Measurements from ENCODE around the gene SHISA6. TPM values are rescaled to one million over a fixed set of nuclear protein-coding genes. Genes with fewer than 3 reads are reported as not detected.

The SHISA6 gene
- total RNA-seq, 1 experiment from 2014 or later = 21.1 TPM

- Histone ChIP-seq H3K36me3 (ENCODE audit: control insufficient read depth, insufficient read depth, low read length) (no peaks in the 10 kb centered on the region), H3K4me1 (no peaks in the 10 kb centered on the region), H3K4me3 (ENCODE audit: low read depth, low read length) (no peak overlapping the region), H3K27me3 (replicated peaks; ENCODE audit: control insufficient read depth, insufficient read depth, low read length) (no peaks in the 10 kb centered on the region), H3K9me3 (no peaks in the 10 kb centered on the region)
- POLR2A ChIA-PET = no interaction called here
- H3K36me3 Mint-ChIP-seq (ENCODE audit: insufficient read depth, unreplicated experiment) = no peaks in the 10 kb centered on the region
- no TSS peak for BruUV-seq (replicated peaks)
- CTCF ChIA-PET = no interaction called here
- no peaks in the 10 kb centered on the region for H3K4me1 Mint-ChIP-seq (ENCODE audit: low read depth, unreplicated experiment)
- H3K9me3 Mint-ChIP-seq (ENCODE audit: unreplicated experiment) = no peaks in the 10 kb centered on the region
- intact Hi-C loops (cut with micrococcal nuclease; ENCODE audit: unreplicated experiment) = loop anchor here (10.0 kb wide), 1 partner anchor 64 kb away; no protein-coding TSS in a partner anchor
- no peak overlapping the region for H3K27ac Mint-ChIP-seq (ENCODE audit: unreplicated experiment)
- DNase-seq = no peak
- no peak for TF ChIP-seq CTCF (IDR thresholded peaks at IDR 0.05; ENCODE audit: insufficient read depth in 1 of 2, low read depth in 1 of 2, low read length in 1 of 2, severe bottlenecking in 1 of 2, unreplicated experiment in 1 of 2)
- no peaks in the 10 kb centered on the region for H3K27me3 Mint-ChIP-seq (ENCODE audit: insufficient read depth, unreplicated experiment)
- H3K4me3 Mint-ChIP-seq (ENCODE audit: unreplicated experiment) = no peak overlapping the region
Measured at GRCh38 chr17:11418342-11418741, 177.3 kb downstream of the SHISA6 start.

GRCh38 chr17:11430751-11431150, 189.7 kb downstream of the SHISA6 start:
- DNase-seq = no peak
- no peak overlapping the region for H3K4me3 Mint-ChIP-seq (ENCODE audit: unreplicated experiment)
- no peaks in the 10 kb centered on the region for H3K9me3 Mint-ChIP-seq (ENCODE audit: unreplicated experiment)
- intact Hi-C loops (cut with micrococcal nuclease; ENCODE audit: unreplicated experiment) = no loop called here
- Histone ChIP-seq H3K27me3 (replicated peaks; ENCODE audit: control insufficient read depth, insufficient read depth, low read length) (no peaks in the 10 kb centered on the region), H3K4me3 (ENCODE audit: low read depth, low read length) (no peak overlapping the region), H3K4me1 (no peaks in the 10 kb centered on the region), H3K9me3 (no peaks in the 10 kb centered on the region), H3K36me3 (ENCODE audit: control insufficient read depth, insufficient read depth, low read length) (no peaks in the 10 kb centered on the region)
- no TSS peak for BruUV-seq (replicated peaks)
- POLR2A ChIA-PET = no interaction called here
- TF ChIP-seq CTCF (IDR thresholded peaks at IDR 0.05; ENCODE audit: insufficient read depth in 1 of 2, low read depth in 1 of 2, low read length in 1 of 2, severe bottlenecking in 1 of 2, unreplicated experiment in 1 of 2) = no peak
- no peaks in the 10 kb centered on the region for H3K27me3 Mint-ChIP-seq (ENCODE audit: insufficient read depth, unreplicated experiment)
- no peak overlapping the region for H3K27ac Mint-ChIP-seq (ENCODE audit: unreplicated experiment)
- CTCF ChIA-PET = no interaction called here
- no peaks in the 10 kb centered on the region for H3K36me3 Mint-ChIP-seq (ENCODE audit: insufficient read depth, unreplicated experiment)
- H3K4me1 Mint-ChIP-seq (ENCODE audit: low read depth, unreplicated experiment) = no peaks in the 10 kb centered on the region

GRCh38 chr17:11438673-11439072, 197.7 kb downstream of the SHISA6 start:
- no peaks in the 10 kb centered on the region for H3K27me3 ChIP-seq (replicated peaks; ENCODE audit: control insufficient read depth, insufficient read depth, low read length)
- no peaks in the 10 kb centered on the region for H3K4me1 ChIP-seq
- H3K9me3 ChIP-seq = no peaks in the 10 kb centered on the region
- no peak for DNase-seq
- CTCF ChIA-PET = no interaction called here
- no peak overlapping the region for H3K4me3 ChIP-seq (ENCODE audit: low read depth, low read length)
- Mint-ChIP-seq H3K9me3 (ENCODE audit: unreplicated experiment) (no peaks in the 10 kb centered on the region), H3K4me3 (ENCODE audit: unreplicated experiment) (no peak overlapping the region), H3K27me3 (ENCODE audit: insufficient read depth, unreplicated experiment) (no peaks in the 10 kb centered on the region), H3K4me1 (ENCODE audit: low read depth, unreplicated experiment) (no peaks in the 10 kb centered on the region), H3K36me3 (ENCODE audit: insufficient read depth, unreplicated experiment) (no peaks in the 10 kb centered on the region), H3K27ac (ENCODE audit: unreplicated experiment) (no peak overlapping the region)
- no peaks in the 10 kb centered on the region for H3K36me3 ChIP-seq (ENCODE audit: control insufficient read depth, insufficient read depth, low read length)
- intact Hi-C loops (cut with micrococcal nuclease; ENCODE audit: unreplicated experiment) = no loop called here
- POLR2A ChIA-PET = no interaction called here
- no TSS peak for BruUV-seq (replicated peaks)
- no peak for TF ChIP-seq CTCF (IDR thresholded peaks at IDR 0.05; ENCODE audit: insufficient read depth in 1 of 2, low read depth in 1 of 2, low read length in 1 of 2, severe bottlenecking in 1 of 2, unreplicated experiment in 1 of 2)
